HepG2 (cell line): Measurements from ENCODE around the gene CRISPLD2. TPM values are rescaled to one million over a fixed set of nuclear protein-coding genes. Genes with fewer than 3 reads are reported as not detected.

ENCODE experiments used
- ATAC-seq: fragments of 200-7000 bp; cut with Tn5 transposase; 3 replicates; pipeline ENCODE4 v1.9.1; 2020; ENCODE audit warnings: mild to moderate bottlenecking, moderate library complexity
- BruUV-seq: library from RNA; stranded (reverse); fragments of 400-500 nt; replicated peaks from 2 replicates; lab custom pipeline; 2021; lab: Mats Ljungman, UMichigan
- CTCF ChIA-PET: fragments of 300-600 bp; formaldehyde crosslinking; extraction: SDS; loops from one replicate; lab custom pipeline; 2021; ENCODE audit warnings: low total read pairs, inconsistent platforms, low intra/inter-chr PET ratio; lab: Yijun Ruan, JAX
- POLR2A ChIA-PET: fragments of 350-600 bp; sonication (Branson Sonifier 250); formaldehyde crosslinking; loops from one replicate; lab custom pipeline; 2020; ENCODE audit warnings: antibody characterized with exemption, inconsistent platforms; lab: Yijun Ruan, JAX
- DNase-seq: peaks from one replicate; pipeline ENCODE4 v3.0.0-alpha.2; 2015; ENCODE audit warnings: low spot score
- FAIRE-seq: peaks from 3 replicates; lab custom pipeline; 2011; peaks lifted over from hg19 to GRCh38; lab: Jason Lieb, UNC
- H2AFZ ChIP-seq: one replicate; pipeline ENCODE4 v1.6.1; 2011; ENCODE audit warnings: low read length, inconsistent platforms
- H3K27ac ChIP-seq: fragments of 300-600 bp; 3 replicates; pipeline ENCODE4 v1.8.0; 2011; ENCODE audit warnings: mixed run types, mild to moderate bottlenecking, mixed read lengths, low read length, inconsistent platforms; ENCODE audit not compliant: insufficient read depth; ENCODE audit errors: extremely low read length
- H3K27me3 ChIP-seq, 2 experiments: fragments of 200-600 bp in 1 of 2; 2 replicates in 1 of 2; 3 replicates in 1 of 2; pipeline versions ENCODE4 v1.6.0 to v1.8.0; 2011; ENCODE audit warnings: low read length in 2 of 2, mild to moderate bottlenecking in 2 of 2, moderate library complexity in 2 of 2, inconsistent platforms in 1 of 2; ENCODE audit not compliant: insufficient read depth in 2 of 2, control insufficient read depth in 1 of 2
- H3K36me3 ChIP-seq, 2 experiments: fragments of 200-600 bp in 1 of 2; replicated peaks in 1 of 2; 2 replicates in 1 of 2; 3 replicates in 1 of 2; pipeline versions ENCODE4 v1.5.1 to v1.8.0; 2011; ENCODE audit warnings: low read length in 2 of 2, inconsistent platforms in 1 of 2; ENCODE audit not compliant: insufficient read depth in 2 of 2, control insufficient read depth in 1 of 2
- H3K4me1 ChIP-seq: 2 replicates; pipeline ENCODE4 v1.5.1; 2012; ENCODE audit warnings: low read length, inconsistent platforms; ENCODE audit not compliant: insufficient read depth
- H3K4me2 ChIP-seq: 2 replicates; pipeline ENCODE4 v1.6.0; 2011; ENCODE audit warnings: low read depth, low read length, inconsistent platforms
- H3K4me3 ChIP-seq, 3 experiments: fragments of 200-600 bp in 1 of 3; sonication (generic), shearing (Covaris generic) in 1 of 3; replicated peaks in 1 of 3; 2 replicates each; pipeline ENCODE4 v1.5.1; 2011 to 2016; ENCODE audit warnings: low read length in 3 of 3, inconsistent platforms in 2 of 3, low read depth in 2 of 3, mild to moderate bottlenecking in 2 of 3, control low read depth in 1 of 3, mixed read lengths in 1 of 3; ENCODE audit not compliant: insufficient read depth in 1 of 3
- H3K79me2 ChIP-seq: one replicate; pipeline ENCODE4 v1.6.1; 2011; ENCODE audit warnings: low read length, inconsistent platforms; ENCODE audit not compliant: insufficient read depth
- H3K9ac ChIP-seq: 2 replicates; pipeline ENCODE4 v1.6.0; 2011; ENCODE audit warnings: mild to moderate bottlenecking, low read depth, low read length, inconsistent platforms; ENCODE audit not compliant: insufficient read depth
- H3K9me3 ChIP-seq: 2 replicates; pipeline ENCODE4 v1.5.1; 2012; ENCODE audit warnings: mild to moderate bottlenecking, low read length
- H4K20me1 ChIP-seq: 2 replicates; pipeline ENCODE4 v1.6.0; 2011; ENCODE audit warnings: inconsistent platforms, mild to moderate bottlenecking, low read length, moderate library complexity; ENCODE audit not compliant: insufficient read depth
- RBM22 ChIP-seq: fragments of 200-400 bp; formaldehyde crosslinking; optimal IDR thresholded peaks from 2 replicates; pipeline ENCODE3; 2017; ENCODE audit warnings: mild to moderate bottlenecking, low read length, moderate library complexity
- U2AF1 ChIP-seq: fragments of 200-400 bp; formaldehyde crosslinking; optimal IDR thresholded peaks from 2 replicates; pipeline ENCODE3; 2017; ENCODE audit warnings: mild to moderate bottlenecking, low read depth, low read length
- YY1 ChIP-seq: IDR thresholded peaks from 2 replicates; pipeline ENCODE4 v1.6.1; 2011; ENCODE audit warnings: low read length, low read depth, moderate library complexity, mild to moderate bottlenecking; ENCODE audit not compliant: insufficient read depth, insufficient replicate concordance
- ZBTB7A ChIP-seq: sonication (generic); formaldehyde crosslinking; IDR thresholded peaks from 2 replicates; pipeline ENCODE4 v1.8.0; 2022; ENCODE audit warnings: mild to moderate bottlenecking, missing genetic modification reagents
- ZNF34 ChIP-seq: sonication (generic); formaldehyde crosslinking; IDR thresholded peaks from 2 replicates; pipeline ENCODE4 v1.4.0; 2020; ENCODE audit warnings: mild to moderate bottlenecking, missing genetic modification reagents, borderline replicate concordance
- WGBS: methylation state at CpG from one replicate; pipeline ENCODE4 v1.1.6; 2017; ENCODE audit warnings: low lambda C conversion rate; 5-methylcytosine and 5-hydroxymethylcytosine counted together
- in situ Hi-C: cut with HindIII; loops from 2 replicates; pipeline ENCODE4 v1.10.0; 2017; ENCODE audit warnings: low pct_unique_long_range_greater_than_20kb; ENCODE audit not compliant: extremely low pct_ligation_motif_present
- intact Hi-C: fragments of 100-400 bp; cut with micrococcal nuclease; formaldehyde crosslinking; loops from one replicate; pipeline ENCODE4 v1.10.0; 2022; ENCODE audit not compliant: unreplicated experiment
- polyA plus RNA-seq, 8 experiments: library from polyadenylated mRNA; depleted of rRNA in 3 of 8; stranded (reverse) in 7 of 8; unstranded in 1 of 8; fragments of >200 nt; fragmentation: Illumina TruSeq in 4 of 8; extraction: Trizol in 4 of 8; gene quantifications; 2 replicates each; pipeline versions ENCODE4 v1.2.1 to v1.2.3, GENCODE V29; 2011 to 2016; ENCODE audit warnings: low read depth in 4 of 8, missing spikeins in 1 of 8, mixed read lengths in 1 of 8; ENCODE audit not compliant: insufficient read depth in 1 of 8
- total RNA-seq, 5 experiments: library from RNA; depleted of rRNA; stranded (reverse); fragments of >200 nt; fragmentation: Illumina TruSeq; extraction: Trizol; gene quantifications; 2 replicates each; pipeline ENCODE4 v1.2.3, GENCODE V29; 2016; ENCODE audit warnings: low read depth in 1 of 5
- TF ChIP-seq, protein P1 (sequence below): sonication (generic); formaldehyde crosslinking; IDR thresholded peaks from 2 replicates; pipeline ENCODE4 v1.5.0; 2020; ENCODE audit warnings: mild to moderate bottlenecking, missing genetic modification reagents, borderline replicate concordance
- TF ChIP-seq, protein P2 (sequence below): sonication (generic); formaldehyde crosslinking; IDR thresholded peaks from 2 replicates; pipeline ENCODE4 v1.4.0; 2020; ENCODE audit warnings: missing genetic modification reagents

Gene CRISPLD2
- total and polyA plus RNA-seq, 2 of the 13 experiments (the other 11 are each of a cell fraction or from before 2014, with no cell fraction given) = 0.04 to 0.31 TPM

DNA sequence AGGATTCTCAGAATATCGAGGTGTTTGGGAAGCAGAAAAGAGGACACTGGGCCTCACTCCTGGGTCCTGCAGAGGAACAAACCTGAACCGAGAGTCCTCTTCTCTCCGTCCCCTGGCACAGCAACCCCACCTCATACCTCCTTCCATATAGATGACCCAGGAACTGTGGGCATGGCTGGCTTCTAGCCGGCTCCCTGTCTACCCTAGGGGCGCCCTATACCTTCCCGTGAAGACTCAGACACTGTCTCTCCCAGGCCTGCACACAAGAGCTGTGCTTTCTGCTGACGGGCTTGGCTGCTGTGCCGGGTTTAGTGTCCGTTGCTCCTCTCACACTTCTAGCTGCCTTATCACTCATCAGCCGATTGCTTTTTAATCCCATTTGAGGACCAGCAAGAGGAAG lies 46.5 kb upstream of the CRISPLD2 start:
- Histone ChIP-seq H3K27ac (no peak overlapping the region), H4K20me1 (no peaks in the 10 kb centered on the region; the same call in none of the 2 replicates), H3K79me2 (no peaks in the 10 kb centered on the region), H2AFZ (no peak overlapping the region), H3K36me3 (peaks cover 51 to 93% of the 10 kb centered on the region in 2 experiments), H3K4me1 (no peaks in the 10 kb centered on the region), H3K9me3 (no peaks in the 10 kb centered on the region), H3K27me3 (no peaks in the 10 kb centered on the region), H3K9ac (no peak overlapping the region)
- in situ Hi-C loops = no loop called here
- CTCF ChIA-PET = no interaction called here
- FAIRE-seq (no peak), DNase-seq (no peak)
- intact Hi-C loops = no loop called here
- TF ChIP-seq ZBTB7A (CRISPR knock-in tag) = no peak
- TF ChIP-seq, protein P1, sequence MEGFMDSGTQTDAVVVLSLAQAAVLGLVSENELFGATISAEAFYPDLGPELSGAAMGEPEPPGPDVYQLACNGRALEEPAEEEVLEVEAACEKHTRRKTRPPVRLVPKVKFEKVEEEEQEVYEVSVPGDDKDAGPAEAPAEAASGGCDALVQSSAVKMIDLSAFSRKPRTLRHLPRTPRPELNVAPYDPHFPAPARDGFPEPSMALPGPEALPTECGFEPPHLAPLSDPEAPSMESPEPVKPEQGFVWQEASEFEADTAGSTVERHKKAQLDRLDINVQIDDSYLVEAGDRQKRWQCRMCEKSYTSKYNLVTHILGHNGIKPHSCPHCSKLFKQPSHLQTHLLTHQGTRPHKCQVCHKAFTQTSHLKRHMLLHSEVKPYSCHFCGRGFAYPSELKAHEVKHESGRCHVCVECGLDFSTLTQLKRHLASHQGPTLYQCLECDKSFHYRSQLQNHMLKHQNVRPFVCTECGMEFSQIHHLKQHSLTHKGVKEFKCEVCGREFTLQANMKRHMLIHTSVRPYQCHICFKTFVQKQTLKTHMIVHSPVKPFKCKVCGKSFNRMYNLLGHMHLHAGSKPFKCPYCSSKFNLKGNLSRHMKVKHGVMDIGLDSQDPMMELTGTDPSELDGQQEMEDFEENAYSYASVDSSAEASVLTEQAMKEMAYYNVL (CRISPR knock-in tag) = no peak
- TF ChIP-seq YY1 = no peak
- TF ChIP-seq U2AF1 = no peak
- TF ChIP-seq, protein P2, sequence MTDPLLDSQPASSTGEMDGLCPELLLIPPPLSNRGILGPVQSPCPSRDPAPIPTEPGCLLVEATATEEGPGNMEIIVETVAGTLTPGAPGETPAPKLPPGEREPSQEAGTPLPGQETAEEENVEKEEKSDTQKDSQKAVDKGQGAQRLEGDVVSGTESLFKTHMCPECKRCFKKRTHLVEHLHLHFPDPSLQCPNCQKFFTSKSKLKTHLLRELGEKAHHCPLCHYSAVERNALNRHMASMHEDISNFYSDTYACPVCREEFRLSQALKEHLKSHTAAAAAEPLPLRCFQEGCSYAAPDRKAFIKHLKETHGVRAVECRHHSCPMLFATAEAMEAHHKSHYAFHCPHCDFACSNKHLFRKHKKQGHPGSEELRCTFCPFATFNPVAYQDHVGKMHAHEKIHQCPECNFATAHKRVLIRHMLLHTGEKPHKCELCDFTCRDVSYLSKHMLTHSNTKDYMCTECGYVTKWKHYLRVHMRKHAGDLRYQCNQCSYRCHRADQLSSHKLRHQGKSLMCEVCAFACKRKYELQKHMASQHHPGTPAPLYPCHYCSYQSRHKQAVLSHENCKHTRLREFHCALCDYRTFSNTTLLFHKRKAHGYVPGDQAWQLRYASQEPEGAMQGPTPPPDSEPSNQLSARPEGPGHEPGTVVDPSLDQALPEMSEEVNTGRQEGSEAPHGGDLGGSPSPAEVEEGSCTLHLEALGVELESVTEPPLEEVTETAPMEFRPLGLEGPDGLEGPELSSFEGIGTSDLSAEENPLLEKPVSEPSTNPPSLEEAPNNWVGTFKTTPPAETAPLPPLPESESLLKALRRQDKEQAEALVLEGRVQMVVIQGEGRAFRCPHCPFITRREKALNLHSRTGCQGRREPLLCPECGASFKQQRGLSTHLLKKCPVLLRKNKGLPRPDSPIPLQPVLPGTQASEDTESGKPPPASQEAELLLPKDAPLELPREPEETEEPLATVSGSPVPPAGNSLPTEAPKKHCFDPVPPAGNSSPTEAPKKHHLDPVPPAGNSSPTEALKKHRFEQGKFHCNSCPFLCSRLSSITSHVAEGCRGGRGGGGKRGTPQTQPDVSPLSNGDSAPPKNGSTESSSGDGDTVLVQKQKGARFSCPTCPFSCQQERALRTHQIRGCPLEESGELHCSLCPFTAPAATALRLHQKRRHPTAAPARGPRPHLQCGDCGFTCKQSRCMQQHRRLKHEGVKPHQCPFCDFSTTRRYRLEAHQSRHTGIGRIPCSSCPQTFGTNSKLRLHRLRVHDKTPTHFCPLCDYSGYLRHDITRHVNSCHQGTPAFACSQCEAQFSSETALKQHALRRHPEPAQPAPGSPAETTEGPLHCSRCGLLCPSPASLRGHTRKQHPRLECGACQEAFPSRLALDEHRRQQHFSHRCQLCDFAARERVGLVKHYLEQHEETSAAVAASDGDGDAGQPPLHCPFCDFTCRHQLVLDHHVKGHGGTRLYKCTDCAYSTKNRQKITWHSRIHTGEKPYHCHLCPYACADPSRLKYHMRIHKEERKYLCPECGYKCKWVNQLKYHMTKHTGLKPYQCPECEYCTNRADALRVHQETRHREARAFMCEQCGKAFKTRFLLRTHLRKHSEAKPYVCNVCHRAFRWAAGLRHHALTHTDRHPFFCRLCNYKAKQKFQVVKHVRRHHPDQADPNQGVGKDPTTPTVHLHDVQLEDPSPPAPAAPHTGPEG (CRISPR knock-in tag) = no peak
- TF ChIP-seq RBM22 = peak; percentile 55
- no peak for TF ChIP-seq ZNF34
- TF ChIP-seq, all 625 proteins: peak for 1
- no peak for ATAC-seq
- Histone ChIP-seq H3K4me2 (no peak overlapping the region), H3K4me3 (no peak overlapping the region)
- no TSS peak for BruUV-seq
- 95% methylated on average over 10 of the region's 10 CpGs for WGBS
- POLR2A ChIA-PET = no interaction called here
